Measurements from ENCODE around the gene CD14.
"Not testable (repeated sequence)": the region's sequence is repeated elsewhere in the genome, so short reads cannot be mapped to it uniquely, and the experiment has no call there.

The CD14 gene

DNA sequence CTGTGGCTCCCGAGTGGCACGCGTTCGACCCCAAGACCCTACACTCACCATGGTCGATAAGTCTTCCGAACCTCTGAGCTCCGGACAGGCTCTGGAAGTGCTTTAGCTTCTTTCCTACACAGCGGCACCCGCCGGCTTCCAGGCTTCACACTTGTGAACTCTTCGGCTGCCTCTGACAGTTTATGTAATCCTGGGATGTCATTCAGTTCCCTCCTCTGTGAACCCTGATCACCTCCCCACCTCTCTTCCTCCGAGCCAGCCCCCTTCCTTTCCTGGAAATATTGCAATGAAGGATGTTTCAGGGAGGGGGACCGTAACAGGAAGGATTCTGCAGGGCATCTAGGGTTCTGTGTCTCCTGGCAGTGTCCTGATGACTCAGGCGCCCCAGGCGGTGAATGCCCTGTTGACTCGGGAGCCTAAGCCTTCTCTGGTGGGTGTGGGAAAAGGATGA lies at the start of gene CD14:
Gene CD14 (minus strand): TSS at position 155 of the 451 bp plus-strand sequence. CDS start 104 bp downstream, at position 51.
- no peak for DNase-seq

DNA sequence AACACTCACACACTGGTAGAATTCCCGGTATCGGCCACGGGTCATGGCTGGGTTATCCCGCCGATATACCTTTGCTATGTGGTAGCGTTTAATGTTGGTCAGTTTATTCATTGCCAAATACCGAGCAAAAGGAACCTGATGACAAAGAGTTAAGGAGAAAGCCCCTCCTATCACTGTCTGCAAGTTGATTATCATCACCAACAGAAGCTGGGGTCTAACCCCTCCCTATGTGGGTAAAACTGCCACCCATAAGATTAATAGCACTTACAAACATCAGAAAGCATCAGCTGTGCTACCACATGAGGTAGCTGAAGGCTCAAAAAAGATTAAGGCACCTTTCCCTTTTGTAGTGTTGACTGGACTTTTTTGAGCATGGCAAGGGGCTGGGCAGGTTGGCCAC lies 46.0 kb upstream of the CD14 start:
- no peak for DNase-seq

DNA sequence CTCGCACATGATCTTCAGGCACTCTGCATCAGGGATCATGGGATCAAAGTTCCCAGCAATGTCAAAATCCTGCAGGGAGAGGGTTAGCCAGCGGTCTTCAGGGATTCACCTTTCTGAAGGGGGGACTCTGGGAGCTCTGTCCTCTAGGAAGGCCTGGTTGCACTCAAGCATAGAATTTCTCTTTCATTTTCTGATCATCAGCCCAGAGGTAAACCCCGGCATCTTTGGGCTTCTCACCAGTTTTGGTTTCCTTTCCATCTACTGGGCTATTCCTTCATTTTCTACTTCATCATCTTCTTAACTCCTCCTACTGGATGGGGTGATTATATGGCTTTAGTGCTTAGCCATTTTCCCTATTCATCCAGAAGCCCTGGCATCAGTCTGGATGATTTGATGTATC lies 45.0 kb upstream of the CD14 start:
- DNase-seq: no peak

DNA sequence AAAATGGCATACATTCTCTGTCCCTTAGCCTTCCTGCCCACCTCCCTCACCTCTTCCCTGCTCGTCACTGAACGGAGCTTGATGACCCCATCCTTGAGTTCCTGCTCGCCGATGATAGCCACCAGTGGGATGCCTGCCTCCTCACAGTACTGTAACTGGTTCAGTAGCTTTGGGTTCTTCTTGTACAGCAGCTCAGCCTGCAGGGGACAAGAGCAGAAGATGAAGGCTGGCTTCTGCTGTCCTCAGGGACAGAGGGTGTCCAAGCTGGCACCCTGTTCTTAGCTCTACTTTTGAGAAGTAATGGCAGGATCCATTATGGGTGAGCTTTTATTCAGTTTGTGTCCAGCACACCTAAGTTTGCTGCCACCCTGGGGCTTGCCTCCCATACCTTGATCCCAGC lies 41.7 kb upstream of the CD14 start:
- DNase-seq: no peak

DNA sequence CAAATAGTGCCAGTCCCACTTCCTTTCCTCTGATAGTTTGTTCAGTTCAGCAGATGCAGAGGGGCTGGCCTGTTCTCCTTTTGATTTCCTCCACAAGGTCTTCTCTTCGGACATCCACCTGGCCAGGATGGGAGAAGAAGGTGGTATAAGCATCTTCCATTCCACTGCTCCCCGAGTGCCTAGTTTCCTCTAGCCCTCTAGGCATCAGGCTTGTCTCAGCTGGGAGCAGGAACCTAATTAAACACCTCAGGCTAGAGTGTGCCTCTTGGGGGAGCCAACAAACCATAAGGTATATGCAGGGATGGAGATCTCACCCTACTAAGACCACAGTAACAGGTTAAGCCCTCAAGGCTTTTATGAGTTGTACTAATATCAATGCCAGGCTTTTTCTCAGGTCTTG lies 41.2 kb upstream of the CD14 start:
- no peak for DNase-seq

DNA sequence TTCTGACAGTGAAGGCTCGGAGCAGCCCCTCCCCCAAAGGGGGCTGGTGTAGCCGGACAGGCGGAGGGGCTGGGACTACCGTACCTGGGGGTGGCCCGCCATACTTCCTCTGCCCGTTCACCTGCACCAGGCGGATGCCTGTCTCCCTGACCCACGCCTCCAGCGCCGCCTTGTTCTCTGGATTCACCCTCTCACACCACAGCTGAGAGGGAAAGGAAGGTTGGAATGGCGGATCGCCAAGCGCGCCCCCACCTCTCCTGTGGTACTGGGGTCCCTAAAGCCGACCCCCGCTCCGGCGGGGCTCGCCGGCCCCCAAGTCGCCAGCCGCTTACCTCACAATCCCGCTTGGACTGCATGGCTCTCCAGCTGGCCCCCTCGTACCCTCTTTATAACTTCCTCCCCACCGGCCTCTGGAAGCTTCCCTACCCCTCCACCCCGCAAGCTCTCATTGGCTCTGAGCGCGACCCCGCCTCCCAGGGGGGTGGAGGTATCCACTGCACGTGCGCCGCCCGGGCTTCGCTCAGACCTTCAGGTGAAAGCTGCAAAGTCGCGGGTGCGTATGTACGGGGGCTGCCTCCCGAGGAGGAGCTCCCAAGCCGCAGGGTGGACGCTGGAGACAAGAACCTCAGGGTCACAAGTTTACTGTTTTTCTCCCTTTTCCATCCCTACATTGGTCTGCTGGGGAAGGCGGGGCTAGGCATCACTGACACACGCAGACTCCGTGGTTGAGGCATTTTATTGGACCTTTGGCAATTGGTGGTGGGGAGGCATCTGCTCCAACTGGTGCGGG lies 40.4 kb upstream of the CD14 start, which contains the start of gene DND1:
Gene DND1 (minus strand): TSS at position 390 of the 790 bp plus-strand sequence. CDS start 34 bp downstream, at position 356.
- no peak for DNase-seq

DNA sequence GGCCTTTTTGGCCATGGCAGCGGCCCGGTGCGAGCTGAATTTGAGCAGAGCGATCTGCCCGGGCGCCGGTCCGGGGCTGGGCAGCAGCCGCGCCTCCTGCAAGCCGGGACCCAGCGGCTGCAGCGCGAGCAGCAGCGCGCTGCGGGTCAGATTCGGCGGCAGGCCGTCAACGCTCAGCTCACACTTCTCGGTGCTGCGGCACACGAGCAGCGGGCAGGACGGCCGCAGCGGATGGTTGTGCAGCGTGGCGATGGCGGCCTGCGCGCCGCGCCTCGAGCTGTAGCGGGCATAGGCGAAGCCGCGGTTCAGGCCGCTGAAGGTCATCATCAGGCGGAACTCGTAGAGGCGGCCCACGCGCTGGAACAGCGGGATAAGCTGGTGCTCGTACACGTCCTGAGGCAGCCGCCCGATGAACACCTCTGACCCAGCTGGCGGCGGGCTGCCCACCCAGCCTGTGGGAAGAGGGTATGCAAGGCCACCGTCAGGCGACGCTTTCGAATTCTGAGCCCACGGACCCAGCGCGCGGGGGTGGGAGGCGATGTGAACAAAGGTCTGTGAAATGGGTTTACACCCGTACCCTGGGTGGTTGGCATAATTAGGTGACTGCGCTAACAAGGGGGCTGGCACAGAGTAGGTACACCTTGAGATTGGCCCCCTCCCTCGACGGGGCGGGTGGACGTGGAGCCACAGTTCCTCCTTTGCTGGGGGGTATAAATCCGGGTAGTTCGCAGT lies 39.6 kb upstream of the CD14 start:
- peak; percentile 16 for DNase-seq

DNA sequence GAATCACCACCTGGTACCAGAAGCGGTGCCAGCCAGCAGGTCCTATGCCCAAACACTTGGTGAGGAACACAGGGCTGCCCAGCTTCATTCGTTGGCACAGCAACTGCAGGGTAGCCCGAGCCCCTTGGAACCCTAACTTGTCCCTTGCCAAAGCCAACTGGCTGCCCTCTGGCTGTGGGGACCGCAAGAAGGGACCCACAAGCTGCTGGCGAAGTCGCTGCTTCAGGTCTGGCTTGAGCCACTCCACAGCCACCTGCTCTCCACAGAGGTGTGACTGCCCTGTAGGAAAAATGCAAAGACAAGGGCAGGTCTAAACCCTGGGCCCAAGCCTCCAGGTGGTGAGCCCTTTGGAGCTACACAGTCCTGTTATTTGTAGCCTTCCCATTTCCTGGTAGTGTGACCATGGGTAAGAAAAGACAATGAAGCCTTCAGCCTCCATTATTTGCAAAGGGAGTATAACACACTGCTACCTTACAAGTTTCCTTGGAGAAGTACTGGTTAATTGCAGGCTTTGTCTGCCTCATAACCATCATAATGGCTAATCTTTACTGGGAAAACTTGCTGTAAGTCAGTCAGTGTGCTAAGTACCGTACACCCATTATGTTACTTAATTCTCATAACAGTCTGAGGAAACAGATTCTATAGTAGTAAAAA lies 38.6 kb upstream of the CD14 start:
- no peak for DNase-seq

DNA sequence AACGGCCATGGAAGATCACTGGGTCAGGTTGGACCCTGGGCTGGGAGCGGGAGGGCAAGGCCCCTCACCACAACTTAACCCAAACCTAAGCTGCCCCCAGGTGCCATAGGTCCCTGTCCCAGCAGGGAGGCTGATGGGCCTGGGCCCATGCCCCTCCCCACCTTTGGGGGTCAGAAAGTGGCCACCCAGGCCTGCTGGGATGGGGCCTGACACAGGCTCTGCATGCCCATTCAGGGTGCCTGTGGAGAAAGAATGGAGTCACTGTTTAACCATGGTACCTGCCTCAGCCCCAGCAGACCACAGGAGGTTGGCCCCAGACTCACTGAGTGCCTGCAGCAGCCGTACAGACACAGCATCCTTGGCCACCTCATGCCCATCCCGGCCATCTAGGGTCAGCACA lies 38.1 kb upstream of the CD14 start:
- DNase-seq: not testable (repeated sequence)

DNA sequence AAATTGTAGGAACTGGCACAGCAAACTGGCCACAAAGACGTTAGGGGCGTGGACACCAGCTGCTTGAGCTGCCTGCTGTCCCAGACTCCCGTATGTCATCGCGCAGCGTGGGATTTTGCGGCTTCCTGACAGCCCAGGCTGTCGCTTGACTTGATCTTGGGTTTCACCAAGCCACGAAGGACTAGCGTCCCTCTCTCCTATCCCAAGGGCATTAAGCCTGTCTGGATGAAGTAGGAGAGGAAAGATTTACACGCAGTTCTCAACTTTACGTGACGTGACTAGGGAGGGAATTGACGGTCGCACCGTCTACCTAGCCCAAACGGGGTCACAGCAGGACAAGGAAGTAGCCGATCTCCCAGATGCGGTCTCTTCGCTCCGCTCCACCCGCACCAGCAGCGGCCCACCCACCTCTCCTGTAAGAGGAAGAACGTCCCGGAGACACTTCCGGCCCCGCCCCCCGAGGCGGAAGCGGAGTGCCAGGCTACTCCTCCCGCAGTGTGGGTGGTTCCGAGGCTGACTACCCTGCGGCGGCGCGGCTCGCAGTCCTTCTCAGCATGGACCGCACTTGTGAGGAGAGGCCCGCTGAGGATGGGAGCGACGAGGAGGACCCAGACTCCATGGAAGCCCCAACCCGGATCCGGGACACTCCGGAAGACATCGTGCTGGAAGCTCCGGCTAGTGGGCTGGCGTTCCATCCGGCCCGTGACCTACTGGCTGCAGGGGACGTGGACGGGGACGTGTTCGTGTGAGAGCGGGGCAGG lies 31.6 kb upstream of the CD14 start, which contains the start of gene WDR55:
Gene WDR55 (plus strand): TSS at position 546 of the 761 bp plus-strand sequence. CDS start 9 bp downstream, at position 555.
- DNase-seq: peak; percentile 67

DNA sequence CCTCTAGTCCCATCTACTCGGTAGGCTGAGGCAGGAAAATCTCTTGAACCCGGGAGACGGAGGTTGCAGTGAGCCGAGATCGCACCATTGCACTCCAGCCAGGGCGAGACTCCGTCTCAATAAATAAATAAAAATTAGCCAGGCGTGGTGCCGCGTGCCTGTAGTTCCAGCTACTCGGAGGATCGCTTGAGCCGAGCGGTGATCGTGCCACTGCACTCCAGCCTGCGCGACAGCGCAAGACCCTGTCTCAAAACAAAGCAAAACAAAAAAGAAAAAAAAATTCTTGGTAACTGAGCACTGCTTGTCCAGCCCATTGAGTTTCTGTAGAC lies 31.0 kb upstream of the CD14 start:
- no peak for DNase-seq

DNA sequence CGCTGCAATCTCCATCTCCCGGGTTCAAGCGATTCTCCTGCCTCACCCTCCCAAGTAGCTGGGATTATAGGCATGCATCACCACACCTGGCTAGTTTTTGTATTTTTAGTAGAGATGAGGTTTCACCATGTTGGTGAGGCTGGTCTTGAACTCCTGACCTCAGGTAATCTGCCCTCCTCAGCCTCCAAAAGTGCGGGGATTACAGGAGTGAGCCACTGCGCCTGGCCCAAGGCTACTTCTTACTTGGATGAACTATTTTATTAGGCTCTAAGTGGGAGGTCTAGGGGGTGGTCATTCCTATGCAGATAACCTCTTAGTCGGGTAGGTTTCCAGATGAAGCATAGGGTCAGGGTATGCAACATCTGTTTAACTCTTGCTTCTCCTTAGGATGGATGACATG lies 27.4 kb upstream of the CD14 start:
- not testable (repeated sequence) for DNase-seq

DNA sequence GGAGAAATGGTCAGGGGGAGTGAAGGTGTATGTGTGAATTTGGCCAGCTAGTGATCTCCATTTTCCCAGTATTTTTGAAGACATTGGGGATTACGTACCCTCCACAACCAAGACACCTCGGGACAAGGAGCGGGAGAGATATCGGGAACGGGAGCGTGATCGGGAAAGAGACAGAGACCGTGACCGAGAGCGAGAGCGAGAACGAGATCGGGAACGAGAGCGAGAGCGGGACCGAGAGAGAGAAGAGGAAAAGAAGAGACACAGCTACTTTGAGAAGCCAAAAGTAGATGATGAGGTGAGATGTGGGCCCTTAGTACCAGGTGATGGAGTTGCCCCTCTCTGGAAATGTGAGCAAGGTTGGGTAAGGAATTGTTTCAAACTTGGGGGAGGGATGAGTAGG lies 25.9 kb upstream of the CD14 start:
- no peak for DNase-seq

DNA sequence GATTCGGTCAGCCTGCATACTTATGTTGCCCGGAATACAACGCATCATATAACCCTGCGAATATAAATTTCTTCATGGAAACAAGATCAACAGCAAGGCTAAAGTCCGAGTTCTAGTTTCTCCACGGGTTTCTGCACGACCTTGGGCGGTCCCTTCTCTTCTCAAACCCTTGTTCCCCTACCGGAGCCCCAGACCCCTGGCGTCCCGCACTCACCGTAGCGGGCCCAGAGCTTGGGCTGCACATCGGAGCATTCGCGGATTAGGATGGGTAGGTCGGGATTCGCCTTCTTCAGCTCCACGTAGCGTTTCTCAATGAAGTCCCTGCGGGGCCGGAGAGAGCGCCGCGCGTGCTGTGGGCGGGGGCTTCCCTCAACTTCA lies 14.1 kb upstream of the CD14 start:
- DNase-seq: no peak

DNA sequence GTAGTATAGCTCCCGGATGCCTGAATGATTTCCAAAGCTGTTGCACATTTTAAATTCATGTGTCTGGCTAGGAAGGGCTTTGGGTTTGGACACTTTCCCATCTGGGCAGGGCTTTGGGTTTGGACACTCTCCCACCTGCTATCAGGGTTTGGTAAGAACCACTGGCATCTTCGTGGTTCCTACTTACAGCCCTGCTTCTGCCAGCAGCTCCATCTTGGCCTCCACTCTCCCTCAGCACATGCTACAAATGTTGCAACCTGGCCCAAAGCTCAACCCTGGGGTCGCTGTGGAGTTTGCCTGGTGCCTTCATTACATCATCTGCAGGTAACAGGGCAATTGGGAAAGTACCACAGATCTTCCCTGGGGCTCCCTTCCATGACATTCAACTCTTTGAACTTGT lies 9.7 kb upstream of the CD14 start:
- no peak for DNase-seq

DNA sequence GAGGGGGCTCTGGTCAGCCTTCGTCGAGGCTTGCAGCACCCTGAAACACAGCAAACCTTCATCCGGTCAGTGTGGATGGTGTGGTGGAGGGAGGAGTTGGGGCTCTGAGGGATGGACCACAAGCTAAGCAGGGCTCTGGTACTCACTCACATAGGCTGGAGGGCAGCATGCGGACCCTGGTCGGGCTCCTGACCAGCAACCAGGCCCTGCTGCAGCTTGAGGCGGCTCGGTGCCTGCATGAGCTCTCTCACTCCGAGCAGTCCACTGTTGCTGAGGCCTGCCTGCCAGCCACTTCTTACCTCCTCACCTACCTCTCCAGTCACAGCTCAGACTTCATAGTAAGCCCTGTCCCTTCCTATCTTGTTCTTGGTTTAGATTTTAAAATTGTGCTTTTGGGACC lies 8.7 kb upstream of the CD14 start:
- no peak for DNase-seq

DNA sequence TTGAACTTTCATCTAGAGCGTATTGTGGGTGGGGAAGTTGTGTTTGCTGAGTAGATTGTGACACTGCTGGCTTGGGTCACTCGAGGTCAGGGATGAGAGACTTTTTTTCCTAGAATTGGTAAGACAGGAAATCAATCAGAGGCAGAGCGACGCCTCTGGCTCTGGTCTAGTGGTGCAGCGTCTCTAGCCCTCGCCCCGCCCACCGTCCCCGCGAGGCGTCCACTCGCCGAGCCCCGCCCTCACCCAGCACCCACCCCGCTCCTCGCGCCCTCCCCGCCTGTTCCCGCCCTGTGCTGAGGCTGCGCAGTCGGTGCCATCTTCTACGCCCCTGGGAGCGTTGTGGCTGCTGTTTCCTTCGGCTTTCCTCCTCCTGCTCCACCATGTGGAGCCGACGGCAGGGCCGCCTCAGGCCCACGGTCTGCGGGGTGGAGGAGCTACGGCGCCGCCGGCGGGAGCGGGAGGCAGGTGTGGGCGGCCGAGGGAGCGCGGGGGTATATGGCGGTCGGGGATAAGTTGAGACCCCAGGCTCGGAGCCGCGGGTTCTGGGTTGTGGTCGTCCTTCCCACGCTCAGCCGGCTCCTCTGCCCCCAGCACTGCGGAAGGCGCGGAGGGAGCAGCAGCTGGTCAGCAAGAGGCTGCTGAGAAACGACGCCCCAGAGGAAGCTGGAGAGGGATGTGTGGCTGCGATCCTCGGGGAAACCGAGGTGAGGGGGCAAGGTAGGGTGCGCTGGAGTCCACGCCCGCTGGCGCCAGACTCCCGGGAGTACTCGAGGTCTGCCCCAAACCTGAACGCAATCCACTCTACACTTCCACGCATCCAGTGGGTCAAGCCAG lies 6.4 kb upstream of the CD14 start, which contains the start of gene TMCO6:
Gene TMCO6 (plus strand): TSS at position 304 of the 834 bp plus-strand sequence. CDS start 77 bp downstream, at position 381.
- peak; percentile 79 for DNase-seq

DNA sequence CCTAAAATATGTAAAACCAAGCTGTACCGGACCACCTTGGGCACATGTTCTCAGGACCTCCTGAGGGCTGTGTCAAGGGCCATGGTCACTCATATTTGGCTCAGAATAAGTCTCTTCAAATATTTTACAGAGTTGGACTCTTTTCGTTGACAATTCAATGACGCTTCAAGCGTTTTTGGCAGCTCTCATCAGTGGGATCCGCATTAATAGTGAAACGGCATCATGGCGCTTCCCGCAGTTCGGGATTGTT lies 5.8 kb upstream of the CD14 start:
- not testable (repeated sequence) for DNase-seq

DNA sequence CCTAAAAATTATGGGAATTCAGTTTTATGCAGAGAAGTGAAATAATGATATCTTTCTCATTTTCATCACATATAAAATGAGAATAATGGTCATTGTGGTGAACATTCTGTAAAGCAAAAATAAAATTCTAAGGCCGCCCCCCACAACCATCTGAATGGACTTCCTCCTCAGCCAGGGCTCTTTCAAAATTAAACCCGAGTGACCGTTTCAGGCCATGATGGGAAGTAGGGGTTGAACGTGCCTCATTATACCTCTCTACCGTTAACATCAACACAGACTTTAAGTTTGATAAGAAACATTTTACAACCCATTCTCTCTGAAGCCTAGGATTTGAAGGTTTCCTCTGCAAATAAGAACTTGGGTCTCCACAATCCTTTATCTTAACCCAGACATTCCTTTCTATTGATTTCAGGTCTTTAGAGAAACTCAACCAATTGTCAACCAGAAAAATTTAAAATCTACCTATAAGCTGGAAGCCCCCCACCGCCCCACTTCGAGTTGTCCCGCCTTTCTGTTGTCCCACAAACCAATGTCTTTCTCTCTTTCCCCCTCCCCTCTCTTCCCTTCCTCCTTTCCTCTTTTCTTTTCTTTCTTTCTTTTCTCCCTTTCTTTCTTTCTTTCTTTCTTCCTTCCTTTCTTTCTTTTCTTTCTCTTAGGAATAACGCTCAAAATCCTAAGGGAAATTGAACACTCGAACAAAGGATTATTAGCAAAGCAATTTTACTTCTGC lies 4.6 kb upstream of the CD14 start:
- no peak for DNase-seq

DNA sequence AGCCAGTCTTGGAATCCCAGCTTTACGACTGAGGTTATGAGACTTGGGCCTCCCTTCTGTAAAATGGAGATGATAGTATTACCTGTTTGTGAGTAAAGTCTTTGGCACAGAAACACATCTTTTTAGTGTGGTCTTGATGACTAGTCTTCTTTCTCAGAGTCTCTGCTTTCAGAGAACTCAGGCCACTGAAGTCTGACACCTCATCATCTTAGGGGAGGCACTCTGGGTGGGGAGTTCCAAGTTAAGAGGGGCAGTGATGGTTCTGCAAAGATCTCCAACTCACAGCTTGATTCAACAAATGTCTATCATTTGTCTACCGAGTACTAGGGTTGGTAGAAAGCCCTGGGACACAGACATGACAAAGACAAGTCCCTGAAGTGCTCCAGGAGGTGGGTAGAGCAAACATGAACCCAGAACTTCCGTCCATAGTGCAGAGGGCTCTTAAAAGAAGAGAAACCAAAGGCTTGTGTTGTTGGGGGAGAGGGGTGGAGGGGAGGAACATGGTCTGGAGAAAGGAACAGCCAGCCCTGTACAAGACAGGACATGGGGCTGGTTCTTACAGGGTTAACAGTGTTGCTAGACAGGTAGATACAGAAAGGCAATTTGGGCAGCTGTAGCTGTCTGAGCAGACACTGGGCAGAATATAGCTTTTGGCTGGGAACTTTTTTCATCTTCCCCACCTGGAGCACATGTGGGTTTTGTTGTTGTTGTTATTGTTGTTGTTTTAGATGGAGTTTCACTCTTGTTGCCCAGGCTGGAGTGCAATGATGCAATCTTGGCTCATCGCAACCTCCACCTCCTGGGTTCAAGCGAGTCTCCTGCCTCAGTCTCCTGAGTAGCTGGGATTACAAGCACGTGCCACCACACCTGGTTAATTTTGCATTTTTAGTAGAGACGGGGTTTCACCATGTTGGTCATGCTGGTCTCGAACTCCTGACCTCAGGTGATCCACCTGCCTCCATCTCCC lies 2.6 kb upstream of the CD14 start:
- no peak for DNase-seq

Data from NCI-H1105 (cell line).